ENCODE measurements around the gene NPHP4. TPM values are rescaled to one million over a fixed set of nuclear protein-coding genes. Genes with fewer than 3 reads are reported as not detected.

The NPHP4 gene
- polyA plus RNA-seq, 3 donors: 0.39 to 13.7 (median 1.2) TPM

DNA sequence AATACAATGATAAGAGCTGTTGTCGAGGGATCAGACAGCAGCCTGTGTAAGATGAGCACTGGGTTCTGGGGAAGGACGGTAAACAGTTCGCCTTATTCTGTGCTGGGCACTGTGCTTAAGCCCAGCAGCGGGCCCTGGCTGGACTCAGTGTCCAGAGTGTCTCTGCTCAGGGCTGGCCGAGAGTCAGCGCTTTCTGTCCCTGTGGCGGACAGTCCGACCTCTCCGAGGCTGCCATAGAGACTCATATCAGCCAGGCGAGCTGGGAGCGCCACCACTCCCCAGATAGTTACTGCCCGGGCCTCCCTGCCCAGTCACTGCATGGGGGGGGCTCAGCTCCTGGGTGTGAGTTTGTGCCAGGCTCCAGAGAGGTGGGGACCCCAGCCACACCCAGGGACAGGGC lies 14.7 kb upstream of the NPHP4 start:
- H3K27me3 ChIP-seq (ENCODE audit: control insufficient read depth in 2 of 2, insufficient read depth in 2 of 2, low read length in 2 of 2): no peaks in the 10 kb centered on the region
- no peak overlapping the region for H2AFZ ChIP-seq (ENCODE audit: insufficient read depth, low read depth, low read length, poor library complexity, severe bottlenecking)
- Mint-ChIP-seq H3K36me3 (peaks cover 23 to 39% of the 10 kb centered on the region in 2 donors), H3K9me3 (no peaks in the 10 kb centered on the region), H3K4me3 (no peak overlapping the region), H3K4me1 (peaks cover 12% of the 10 kb centered on the region), H3K27ac (peak overlapping the region in 1 of 7 donors; percentile 50), H3K27me3 (ENCODE audit: low read depth in 3 of 3) (peaks cover 0 to 4% (median 2%) of the 10 kb centered on the region in 3 donors)
- H3K9me3 ChIP-seq (replicated peaks in 1 of 2; ENCODE audit: control insufficient read depth in 1 of 2, insufficient read depth in 1 of 2, low read length in 2 of 2): no peaks in the 10 kb centered on the region
- peaks cover 9 to 18% of the 10 kb centered on the region in 2 donors for H3K4me1 ChIP-seq (ENCODE audit: control insufficient read depth in 1 of 2, insufficient read depth in 2 of 2, low read length in 2 of 2)
- WGBS (ENCODE audit: insufficient coverage): 94% methylated on average over 11 of the region's 12 CpGs
- peaks cover 0 to 15% of the 10 kb centered on the region in 2 donors for H3K36me3 ChIP-seq (replicated peaks in 1 of 2; ENCODE audit: control insufficient read depth in 1 of 2, insufficient read depth in 2 of 2, low read length in 2 of 2)
- H3K27ac ChIP-seq (ENCODE audit: low read depth in 1 of 2, low read length in 2 of 2): no peak overlapping the region
- H3K4me3 ChIP-seq (replicated peaks in 1 of 3; ENCODE audit: low read depth in 2 of 3, low read length in 3 of 3): no peak overlapping the region
- no peak for DNase-seq
- peaks cover 68% of the 10 kb centered on the region for H4K20me1 ChIP-seq (ENCODE audit: insufficient read depth, low read length)
- no peak overlapping the region for H3K4me2 ChIP-seq (replicated peaks; ENCODE audit: extremely low read depth, low read length, poor library complexity, severe bottlenecking)
- TF ChIP-seq, protein P1, sequence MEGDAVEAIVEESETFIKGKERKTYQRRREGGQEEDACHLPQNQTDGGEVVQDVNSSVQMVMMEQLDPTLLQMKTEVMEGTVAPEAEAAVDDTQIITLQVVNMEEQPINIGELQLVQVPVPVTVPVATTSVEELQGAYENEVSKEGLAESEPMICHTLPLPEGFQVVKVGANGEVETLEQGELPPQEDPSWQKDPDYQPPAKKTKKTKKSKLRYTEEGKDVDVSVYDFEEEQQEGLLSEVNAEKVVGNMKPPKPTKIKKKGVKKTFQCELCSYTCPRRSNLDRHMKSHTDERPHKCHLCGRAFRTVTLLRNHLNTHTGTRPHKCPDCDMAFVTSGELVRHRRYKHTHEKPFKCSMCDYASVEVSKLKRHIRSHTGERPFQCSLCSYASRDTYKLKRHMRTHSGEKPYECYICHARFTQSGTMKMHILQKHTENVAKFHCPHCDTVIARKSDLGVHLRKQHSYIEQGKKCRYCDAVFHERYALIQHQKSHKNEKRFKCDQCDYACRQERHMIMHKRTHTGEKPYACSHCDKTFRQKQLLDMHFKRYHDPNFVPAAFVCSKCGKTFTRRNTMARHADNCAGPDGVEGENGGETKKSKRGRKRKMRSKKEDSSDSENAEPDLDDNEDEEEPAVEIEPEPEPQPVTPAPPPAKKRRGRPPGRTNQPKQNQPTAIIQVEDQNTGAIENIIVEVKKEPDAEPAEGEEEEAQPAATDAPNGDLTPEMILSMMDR (IDR thresholded peaks at IDR 0.05): no peak
- intact Hi-C loops (cut with micrococcal nuclease): no loop called here
- no peak overlapping the region for H3K9ac ChIP-seq (ENCODE audit: insufficient read depth, low read length, poor library complexity, severe bottlenecking)
- no peaks in the 10 kb centered on the region for H3K79me2 ChIP-seq (ENCODE audit: insufficient read depth, low read length)

DNA sequence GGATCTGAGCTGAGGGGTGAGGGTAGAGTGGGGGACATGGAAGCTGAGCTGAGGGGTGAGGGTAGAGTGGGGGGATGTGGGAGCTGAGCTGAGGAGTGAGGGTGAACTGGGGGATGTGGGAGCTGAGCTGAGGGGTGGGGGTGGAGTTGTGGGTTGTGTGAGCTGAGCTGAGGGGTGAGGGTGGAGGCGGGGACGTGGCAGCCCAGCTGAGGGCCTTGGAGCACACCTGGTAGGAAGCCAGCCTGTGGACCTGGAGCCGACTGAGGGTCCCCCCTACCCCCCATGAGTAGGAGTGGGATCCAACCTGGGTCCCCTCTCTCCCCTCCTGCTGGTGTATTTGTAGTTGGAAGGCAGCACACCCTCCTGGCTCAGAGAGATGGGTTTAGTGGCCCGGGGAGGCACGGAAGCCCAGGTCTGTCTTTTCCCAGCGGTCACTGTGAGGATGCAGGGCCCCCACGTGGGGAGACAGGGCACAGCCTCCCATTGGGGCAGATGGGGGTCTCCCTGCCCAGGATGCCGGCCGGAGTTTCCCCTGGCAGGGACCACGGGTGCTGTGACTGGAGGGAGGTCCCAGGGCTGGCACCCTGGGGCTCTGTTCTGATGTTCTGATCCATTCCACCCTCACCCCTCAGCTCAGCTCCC lies 13.2 kb upstream of the NPHP4 start:
- H2AFZ ChIP-seq (ENCODE audit: insufficient read depth, low read depth, low read length, poor library complexity, severe bottlenecking): no peak overlapping the region
- peaks cover 4% of the 10 kb centered on the region for H3K79me2 ChIP-seq (ENCODE audit: insufficient read depth, low read length)
- no peaks in the 10 kb centered on the region for H3K9me3 Mint-ChIP-seq
- no peaks in the 10 kb centered on the region for H3K27me3 ChIP-seq (ENCODE audit: control insufficient read depth in 2 of 2, insufficient read depth in 2 of 2, low read length in 2 of 2)
- H3K27ac Mint-ChIP-seq: no peak overlapping the region
- H3K4me2 ChIP-seq (replicated peaks; ENCODE audit: extremely low read depth, low read length, poor library complexity, severe bottlenecking): no peak overlapping the region
- H3K4me1 ChIP-seq (ENCODE audit: control insufficient read depth in 1 of 2, insufficient read depth in 2 of 2, low read length in 2 of 2): peaks cover 9 to 18% of the 10 kb centered on the region in 2 donors
- H3K9me3 ChIP-seq (replicated peaks in 1 of 2; ENCODE audit: control insufficient read depth in 1 of 2, insufficient read depth in 1 of 2, low read length in 2 of 2): no peaks in the 10 kb centered on the region
- peaks cover 26 to 51% of the 10 kb centered on the region in 2 donors for H3K36me3 Mint-ChIP-seq
- peaks cover 0 to 22% of the 10 kb centered on the region in 2 donors for H3K36me3 ChIP-seq (replicated peaks in 1 of 2; ENCODE audit: control insufficient read depth in 1 of 2, insufficient read depth in 2 of 2, low read length in 2 of 2)
- H3K27me3 Mint-ChIP-seq (ENCODE audit: low read depth in 3 of 3): peaks cover 0 to 4% (median 2%) of the 10 kb centered on the region in 3 donors
- intact Hi-C loops (cut with micrococcal nuclease): no loop called here
- H3K4me3 ChIP-seq (replicated peaks in 1 of 3; ENCODE audit: low read depth in 2 of 3, low read length in 3 of 3): no peak overlapping the region
- H3K4me3 Mint-ChIP-seq: no peak overlapping the region
- no peak overlapping the region for H3K9ac ChIP-seq (ENCODE audit: insufficient read depth, low read length, poor library complexity, severe bottlenecking)
- H3K27ac ChIP-seq (ENCODE audit: low read depth in 1 of 2, low read length in 2 of 2): no peak overlapping the region
- DNase-seq: no peak
- peaks cover 73% of the 10 kb centered on the region for H4K20me1 ChIP-seq (ENCODE audit: insufficient read depth, low read length)
- TF ChIP-seq, protein P1 (IDR thresholded peaks at IDR 0.05): no peak
- WGBS (ENCODE audit: insufficient coverage): 91% methylated on average over 4 of the region's 10 CpGs
- H3K4me1 Mint-ChIP-seq: peaks cover 12% of the 10 kb centered on the region
